A549 (cell line): ENCODE results near the gene PRKAR1A.

Experiments used
- CTCF ChIP-seq: fragments of >200 bp; sonication (Bioruptor Twin); formaldehyde crosslinking; IDR thresholded peaks from 3 replicates; pipeline ENCODE4 v1.5.1; 2016
- EHMT2 ChIP-seq: fragments of 200-600 bp; sonication (generic); IDR thresholded peaks from 2 replicates; pipeline ENCODE4 v1.6.1; 2016; ENCODE audit warnings: antibody characterized with exemption, low read depth, mild to moderate bottlenecking, moderate library complexity
- MAX ChIP-seq: IDR thresholded peaks from 2 replicates; pipeline ENCODE4 v1.6.1; 2012
- POLR2A ChIP-seq: IDR thresholded peaks from 2 replicates; pipeline ENCODE4 v1.6.1; 2012; ENCODE audit warnings: mild to moderate bottlenecking, low read length
- RFX5 ChIP-seq: fragments of 450-650 bp; IDR thresholded peaks from 2 replicates; pipeline ENCODE4 v1.7.1; 2014; ENCODE audit warnings: antibody characterized with exemption, mild to moderate bottlenecking, moderate library complexity
- TF ChIP-seq, protein P1 (sequence below): fragments of 450-650 bp; IDR thresholded peaks from 2 replicates; pipeline ENCODE4 v1.6.1; 2014; ENCODE audit warnings: antibody characterized with exemption
- TF ChIP-seq, protein P2 (sequence below): fragments of 200-600 bp; sonication (generic); IDR thresholded peaks from 2 replicates; pipeline ENCODE4 v1.6.1; 2016; ENCODE audit warnings: antibody characterized with exemption, mild to moderate bottlenecking, moderate library complexity

DNA sequence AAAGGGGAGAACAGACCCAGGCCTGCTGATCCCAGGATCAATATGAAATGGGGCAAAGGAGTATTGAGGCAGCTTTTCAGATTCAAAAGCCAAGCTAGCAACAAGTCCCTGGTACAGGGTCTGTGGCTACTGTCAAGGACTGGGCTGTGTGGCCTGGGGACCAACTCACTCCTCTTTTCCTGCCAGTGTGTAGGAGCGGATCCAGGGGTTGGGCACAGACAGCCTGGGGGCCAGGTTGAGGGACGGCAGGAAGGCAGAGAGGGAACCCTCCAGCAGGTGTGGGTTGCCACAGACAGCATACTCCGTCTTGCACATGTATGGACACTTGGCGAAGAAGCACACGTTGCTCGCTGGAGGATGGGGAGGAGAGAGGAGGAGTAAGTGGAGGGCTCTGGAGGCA, 29.6 kb downstream of the PRKAR1A start:
- TF ChIP-seq, protein P1, sequence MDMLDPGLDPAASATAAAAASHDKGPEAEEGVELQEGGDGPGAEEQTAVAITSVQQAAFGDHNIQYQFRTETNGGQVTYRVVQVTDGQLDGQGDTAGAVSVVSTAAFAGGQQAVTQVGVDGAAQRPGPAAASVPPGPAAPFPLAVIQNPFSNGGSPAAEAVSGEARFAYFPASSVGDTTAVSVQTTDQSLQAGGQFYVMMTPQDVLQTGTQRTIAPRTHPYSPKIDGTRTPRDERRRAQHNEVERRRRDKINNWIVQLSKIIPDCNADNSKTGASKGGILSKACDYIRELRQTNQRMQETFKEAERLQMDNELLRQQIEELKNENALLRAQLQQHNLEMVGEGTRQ: no peak
- TF ChIP-seq CTCF (no peak), POLR2A (no peak), RFX5 (no peak), EHMT2 (no peak), MAX (no peak)
- TF ChIP-seq, protein P2, sequence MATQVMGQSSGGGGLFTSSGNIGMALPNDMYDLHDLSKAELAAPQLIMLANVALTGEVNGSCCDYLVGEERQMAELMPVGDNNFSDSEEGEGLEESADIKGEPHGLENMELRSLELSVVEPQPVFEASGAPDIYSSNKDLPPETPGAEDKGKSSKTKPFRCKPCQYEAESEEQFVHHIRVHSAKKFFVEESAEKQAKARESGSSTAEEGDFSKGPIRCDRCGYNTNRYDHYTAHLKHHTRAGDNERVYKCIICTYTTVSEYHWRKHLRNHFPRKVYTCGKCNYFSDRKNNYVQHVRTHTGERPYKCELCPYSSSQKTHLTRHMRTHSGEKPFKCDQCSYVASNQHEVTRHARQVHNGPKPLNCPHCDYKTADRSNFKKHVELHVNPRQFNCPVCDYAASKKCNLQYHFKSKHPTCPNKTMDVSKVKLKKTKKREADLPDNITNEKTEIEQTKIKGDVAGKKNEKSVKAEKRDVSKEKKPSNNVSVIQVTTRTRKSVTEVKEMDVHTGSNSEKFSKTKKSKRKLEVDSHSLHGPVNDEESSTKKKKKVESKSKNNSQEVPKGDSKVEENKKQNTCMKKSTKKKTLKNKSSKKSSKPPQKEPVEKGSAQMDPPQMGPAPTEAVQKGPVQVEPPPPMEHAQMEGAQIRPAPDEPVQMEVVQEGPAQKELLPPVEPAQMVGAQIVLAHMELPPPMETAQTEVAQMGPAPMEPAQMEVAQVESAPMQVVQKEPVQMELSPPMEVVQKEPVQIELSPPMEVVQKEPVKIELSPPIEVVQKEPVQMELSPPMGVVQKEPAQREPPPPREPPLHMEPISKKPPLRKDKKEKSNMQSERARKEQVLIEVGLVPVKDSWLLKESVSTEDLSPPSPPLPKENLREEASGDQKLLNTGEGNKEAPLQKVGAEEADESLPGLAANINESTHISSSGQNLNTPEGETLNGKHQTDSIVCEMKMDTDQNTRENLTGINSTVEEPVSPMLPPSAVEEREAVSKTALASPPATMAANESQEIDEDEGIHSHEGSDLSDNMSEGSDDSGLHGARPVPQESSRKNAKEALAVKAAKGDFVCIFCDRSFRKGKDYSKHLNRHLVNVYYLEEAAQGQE: no peak
